ENCODE measurements around the gene CD59.

DNA sequence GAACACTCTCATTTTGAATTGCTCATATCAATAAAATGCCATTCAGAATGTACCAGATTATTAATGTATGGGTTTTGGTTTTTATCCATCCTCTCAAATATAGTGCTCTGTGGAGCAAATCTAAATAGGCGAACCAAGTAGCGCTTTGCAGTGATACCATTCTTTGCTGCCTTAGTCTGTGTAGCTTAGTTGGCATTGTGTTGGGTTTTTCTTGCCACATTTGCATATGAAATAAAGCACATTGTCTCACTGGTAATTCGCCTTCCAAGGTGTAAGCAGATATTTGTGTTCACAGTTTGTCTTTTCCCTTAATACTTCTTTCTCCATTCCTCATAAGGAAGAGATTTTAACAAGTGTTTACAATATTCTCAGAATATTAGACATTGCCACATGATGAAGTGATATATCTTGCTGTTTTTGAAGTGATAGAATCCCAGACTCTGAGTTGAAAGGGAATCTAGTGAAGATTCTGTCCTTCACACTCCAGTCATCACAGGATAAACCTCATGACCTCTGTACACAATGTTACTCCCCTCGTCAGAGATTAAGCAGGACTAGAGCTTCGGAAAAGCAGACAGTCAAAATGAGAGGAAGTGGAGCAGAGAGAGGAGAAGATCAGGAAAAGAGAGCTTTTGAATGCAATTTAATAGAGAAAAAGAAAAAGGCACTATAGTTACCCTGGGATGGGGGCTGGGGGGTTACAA lies 52.1 kb downstream of the CD59 start:
- TF ChIP-seq CTCF (IDR thresholded peaks at IDR 0.05) (no peak), POLR2A (IDR thresholded peaks at IDR 0.05) (no peak), POLR2AphosphoS5 (IDR thresholded peaks at IDR 0.05) (no peak)
